ENCODE data around the gene XXYLT1.

XXYLT1 gene

DNA sequence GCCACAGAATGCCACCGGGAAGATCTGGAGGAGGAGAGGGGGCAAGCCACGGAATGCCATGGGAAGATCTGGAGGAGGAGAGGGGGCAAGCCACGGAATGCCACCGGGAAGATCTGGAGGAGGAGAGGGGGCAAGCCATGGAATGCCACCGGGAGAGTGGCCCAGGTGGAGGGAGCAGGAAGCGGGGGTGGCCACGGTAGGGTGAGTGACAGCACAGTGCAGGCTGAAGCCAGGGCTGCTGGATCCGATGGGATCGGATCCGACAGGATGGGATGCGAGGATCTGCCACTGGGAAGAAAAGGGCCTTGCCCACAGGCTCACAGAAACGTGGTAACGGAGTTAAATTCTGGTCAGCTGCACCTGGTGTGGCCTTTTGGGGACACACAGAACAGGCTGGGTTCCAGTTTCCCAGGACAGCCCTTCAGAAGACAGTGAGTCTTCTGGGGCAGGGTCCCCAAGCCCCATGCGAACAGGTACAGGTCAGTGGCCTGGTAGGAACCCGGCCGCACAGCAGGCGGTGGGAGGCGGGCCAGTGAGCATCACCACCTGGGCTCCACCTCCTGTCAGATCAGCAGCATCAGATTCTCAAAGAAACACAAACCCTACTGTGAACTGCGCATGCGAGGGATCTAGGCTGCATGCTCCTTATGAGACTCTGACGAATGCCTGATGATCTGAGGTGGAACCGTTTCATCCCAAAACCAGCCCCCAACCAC is 58.8 kb downstream of the XXYLT1 start:
- in situ Hi-C loops (cut with MboI; ENCODE audit: low sequenced_read_pairs): no loop called here

DNA sequence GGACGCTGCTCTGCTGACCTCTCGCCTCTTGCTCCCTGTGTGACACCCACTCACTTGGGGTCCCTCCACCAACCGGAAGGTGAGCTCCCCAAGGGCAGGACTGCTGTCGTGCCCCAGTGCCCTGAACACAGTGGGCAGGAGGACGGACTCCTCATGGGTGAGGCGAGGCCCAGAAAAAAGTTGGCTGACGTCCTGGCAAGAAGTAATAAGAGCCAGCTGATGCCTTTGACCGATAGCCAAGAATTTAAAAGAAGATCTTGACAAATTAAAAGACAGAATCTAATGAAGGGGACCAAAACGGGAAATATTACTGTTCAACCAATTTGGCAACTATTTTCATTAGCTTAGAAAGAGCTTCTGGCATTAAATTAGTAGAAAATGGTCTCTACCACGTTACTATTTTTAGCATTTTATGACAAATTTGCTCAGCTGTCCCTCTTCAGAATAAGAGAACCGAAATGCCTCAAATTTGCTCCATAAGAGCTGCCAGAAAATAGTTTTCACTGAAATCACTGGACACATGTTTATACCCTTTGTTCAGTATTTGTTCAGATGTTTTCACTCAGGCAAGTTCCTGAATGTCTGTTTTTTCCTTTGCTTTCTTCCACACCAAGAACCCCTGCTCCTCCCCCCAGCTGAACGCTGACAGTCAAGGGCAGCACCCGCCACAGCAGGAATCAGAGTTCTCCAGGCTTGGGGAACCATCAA is 60.5 kb downstream of the XXYLT1 start:
- in situ Hi-C loops (cut with MboI; ENCODE audit: low sequenced_read_pairs): no loop called here

- in situ Hi-C loops (cut with MboI; ENCODE audit: low sequenced_read_pairs): no loop called here
Measured at GRCh38 chr3:195209847-195210265, 61.1 kb downstream of the XXYLT1 start.

GRCh38 chr3:195209083-195209846 is 61.7 kb downstream of the XXYLT1 start:
- in situ Hi-C loops (cut with MboI; ENCODE audit: low sequenced_read_pairs): no loop called here

- in situ Hi-C loops (cut with MboI; ENCODE audit: low sequenced_read_pairs): no loop called here
Measured at GRCh38 chr3:195208631-195209030, 62.3 kb downstream of the XXYLT1 start.

DNA sequence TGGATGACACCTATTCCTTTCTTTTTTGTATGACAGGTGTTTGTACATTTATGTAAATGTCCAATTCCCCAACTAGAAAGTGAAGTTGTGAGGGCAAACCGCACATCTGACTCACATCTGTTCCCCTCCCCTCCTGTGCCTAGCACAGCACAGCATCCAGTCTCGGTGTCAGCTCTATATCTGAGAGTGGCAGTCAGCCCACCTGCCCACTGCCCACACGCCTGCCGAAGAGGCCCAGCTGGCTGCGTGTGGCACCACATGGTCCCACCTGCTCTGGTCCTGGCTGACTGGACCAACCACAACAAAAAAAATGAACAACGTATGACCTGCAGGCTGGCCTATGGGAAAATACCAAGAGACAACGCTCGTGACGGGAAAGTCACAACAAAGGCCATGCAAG is 62.8 kb downstream of the XXYLT1 start:
- in situ Hi-C loops (cut with MboI; ENCODE audit: low sequenced_read_pairs): no loop called here

DNA sequence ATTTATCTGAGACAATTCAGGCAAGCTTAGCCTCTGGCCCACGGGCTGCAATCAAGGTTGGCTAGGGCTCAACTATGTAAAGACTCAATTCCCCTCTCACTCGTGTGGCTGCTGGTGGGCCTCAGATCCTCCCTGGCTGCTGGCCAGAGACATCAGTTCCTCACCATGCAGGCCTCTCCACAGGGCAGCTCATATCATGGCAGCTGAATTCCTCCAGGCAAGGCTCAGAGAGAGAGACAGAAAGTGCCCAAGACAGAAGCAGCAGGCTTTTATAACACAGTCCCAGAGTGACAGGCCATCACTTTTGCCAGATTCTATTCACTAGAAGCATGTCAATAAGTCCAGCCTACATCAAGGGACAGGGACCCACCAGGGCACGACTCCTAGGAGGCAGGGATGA is 63.2 kb downstream of the XXYLT1 start:
- in situ Hi-C loops (cut with MboI; ENCODE audit: low sequenced_read_pairs): no loop called here

DNA sequence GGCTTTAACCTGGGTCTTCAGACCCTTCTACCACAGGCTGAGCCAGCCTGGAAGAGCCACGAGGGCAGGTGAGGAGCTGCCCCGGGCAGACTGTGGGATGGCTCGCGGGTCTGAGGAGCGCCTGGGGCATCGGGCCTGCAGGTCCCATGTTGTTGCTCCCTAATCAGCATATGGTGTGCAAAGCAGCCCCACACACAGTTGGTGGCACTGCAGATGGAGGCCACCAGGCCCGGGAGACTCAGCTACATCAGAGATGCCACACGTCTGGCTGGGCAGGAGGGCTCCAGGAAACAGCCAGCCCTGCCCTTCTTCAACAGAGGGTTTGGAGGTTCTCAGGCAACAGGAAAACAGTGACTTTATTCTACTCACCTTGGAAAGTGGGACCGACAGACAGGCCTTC is 63.9 kb downstream of the XXYLT1 start:
- in situ Hi-C loops (cut with MboI; ENCODE audit: low sequenced_read_pairs): no loop called here

GRCh38 chr3:195204360-195205163 is 66.4 kb downstream of the XXYLT1 start:
- in situ Hi-C loops (cut with MboI; ENCODE audit: low sequenced_read_pairs): no loop called here

DNA sequence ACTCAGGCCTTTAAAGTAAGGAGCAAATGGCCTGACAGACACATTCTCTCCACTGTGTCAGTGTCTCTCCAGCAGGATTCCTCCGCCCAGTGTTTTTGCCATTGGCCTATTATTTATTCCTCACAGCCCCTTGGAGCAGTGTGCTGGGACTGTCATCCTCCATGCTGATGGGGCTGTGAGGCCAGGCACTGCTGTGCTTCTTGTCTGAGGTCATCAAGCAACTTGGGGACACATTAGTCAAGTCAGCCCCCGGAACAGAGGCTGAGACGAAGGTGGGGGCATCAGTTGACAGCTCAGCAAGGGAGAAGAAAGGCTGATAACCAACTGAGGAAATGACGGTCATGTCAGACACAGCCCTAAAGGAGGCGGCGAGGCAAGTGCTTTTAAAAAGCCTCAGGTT is 67.4 kb downstream of the XXYLT1 start:
- in situ Hi-C loops (cut with MboI; ENCODE audit: low sequenced_read_pairs): no loop called here

GRCh38 chr3:195201295-195201694 is 69.7 kb downstream of the XXYLT1 start:
- in situ Hi-C loops (cut with MboI; ENCODE audit: low sequenced_read_pairs): no loop called here

DNA sequence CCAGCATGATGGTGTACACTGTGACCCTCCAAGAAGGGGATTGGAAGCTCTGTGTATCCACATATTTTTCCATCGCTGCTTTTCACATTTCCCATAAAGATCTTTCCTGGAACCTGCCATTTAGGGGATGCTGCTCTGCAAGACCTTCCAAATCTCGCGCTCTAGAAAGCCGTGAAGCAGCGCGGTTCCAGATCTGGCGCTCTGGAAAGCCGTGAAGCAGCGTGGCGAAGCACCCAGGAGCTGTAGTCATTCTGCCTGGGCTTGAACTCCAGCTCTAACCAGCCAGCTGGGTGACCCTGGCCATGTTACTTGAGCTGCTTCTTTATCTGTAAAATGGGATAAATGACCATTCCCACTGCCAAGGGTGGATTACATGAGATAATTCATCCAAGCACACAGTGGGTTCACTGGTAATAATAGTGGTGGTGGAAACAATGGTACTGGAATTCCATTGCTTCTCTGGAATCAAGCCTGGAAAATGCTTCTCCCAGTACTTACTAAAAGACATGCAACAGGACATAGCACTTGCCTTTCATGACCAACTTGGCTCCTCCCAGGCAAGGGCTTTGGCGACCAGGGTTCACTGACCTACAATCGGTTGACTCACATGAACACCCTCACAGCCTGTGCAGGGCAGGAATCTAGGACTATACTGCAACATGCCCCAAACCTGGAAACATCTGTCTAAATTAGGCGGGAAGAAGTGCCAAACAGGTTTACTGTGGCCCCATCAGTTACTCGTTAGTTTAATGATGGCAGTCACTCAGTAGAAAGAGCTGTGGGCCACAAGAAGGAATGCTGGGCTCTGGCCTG is 70.7 kb downstream of the XXYLT1 start:
- in situ Hi-C loops (cut with MboI; ENCODE audit: low sequenced_read_pairs): no loop called here

DNA sequence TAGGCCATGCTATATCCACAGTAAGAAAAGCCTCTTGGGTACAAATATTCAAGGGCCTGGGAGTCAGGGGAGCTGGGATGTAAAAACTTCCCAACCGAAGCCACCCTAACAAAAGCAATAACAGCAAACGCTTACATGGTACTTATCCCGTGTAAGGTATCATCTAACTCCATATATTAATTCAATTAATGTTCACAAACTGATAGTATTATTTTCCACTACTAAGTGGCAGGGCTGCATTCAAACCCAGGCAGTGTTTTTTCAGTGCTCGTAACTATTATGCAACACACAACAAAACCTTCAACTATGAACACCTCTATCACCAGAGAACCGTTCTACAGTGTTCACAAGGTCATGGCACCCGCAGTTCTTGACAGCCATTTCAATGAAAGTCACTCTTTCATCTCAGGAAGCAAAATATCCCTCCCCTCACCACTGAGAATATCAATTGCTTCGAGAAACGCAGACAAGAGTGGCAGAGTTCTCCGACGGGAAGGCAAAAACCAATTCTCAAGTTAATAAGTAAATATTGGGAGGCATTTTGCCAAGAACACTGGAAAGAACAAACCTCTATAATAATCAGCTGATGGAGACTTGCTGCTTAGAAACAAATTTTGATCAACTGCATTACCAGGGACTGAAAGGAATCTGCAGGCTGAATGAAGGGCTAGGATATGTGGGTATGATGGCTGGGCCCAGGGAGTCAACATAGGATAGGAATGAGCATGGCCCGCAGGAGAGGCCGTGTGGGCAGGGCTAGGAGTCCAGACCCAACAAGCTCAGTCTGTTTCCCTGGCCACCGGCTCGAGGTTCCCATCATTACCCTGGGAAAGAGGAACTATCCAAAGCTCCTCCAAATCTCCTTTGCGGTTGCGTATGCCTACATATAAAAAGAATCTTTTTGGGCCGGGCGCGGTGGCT is 72.3 kb downstream of the XXYLT1 start:
- in situ Hi-C loops (cut with MboI; ENCODE audit: low sequenced_read_pairs): no loop called here

- in situ Hi-C loops (cut with MboI; ENCODE audit: low sequenced_read_pairs): no loop called here
Measured at GRCh38 chr3:195197765-195198425, 73.1 kb downstream of the XXYLT1 start.

DNA sequence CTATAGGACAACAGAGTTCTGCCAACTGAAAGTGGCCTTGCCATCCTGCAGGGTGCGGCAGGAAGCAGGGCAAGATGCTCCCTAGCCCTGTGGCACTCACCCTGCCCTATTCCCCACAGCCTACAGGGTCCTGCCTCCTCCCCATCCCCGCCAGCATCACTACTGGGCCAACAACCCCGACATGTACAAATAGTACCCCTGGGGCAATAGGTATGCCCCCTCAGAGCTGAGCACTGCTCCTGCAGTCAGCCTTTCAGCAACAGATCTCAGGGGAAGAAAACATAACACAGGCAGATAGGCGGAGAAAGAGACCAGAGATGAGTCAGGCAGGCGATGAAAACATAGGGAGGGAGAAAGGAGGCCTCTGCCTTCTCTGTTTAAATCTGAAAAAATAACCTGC is 74.7 kb downstream of the XXYLT1 start:
- in situ Hi-C loops (cut with MboI; ENCODE audit: low sequenced_read_pairs): no loop called here

DNA sequence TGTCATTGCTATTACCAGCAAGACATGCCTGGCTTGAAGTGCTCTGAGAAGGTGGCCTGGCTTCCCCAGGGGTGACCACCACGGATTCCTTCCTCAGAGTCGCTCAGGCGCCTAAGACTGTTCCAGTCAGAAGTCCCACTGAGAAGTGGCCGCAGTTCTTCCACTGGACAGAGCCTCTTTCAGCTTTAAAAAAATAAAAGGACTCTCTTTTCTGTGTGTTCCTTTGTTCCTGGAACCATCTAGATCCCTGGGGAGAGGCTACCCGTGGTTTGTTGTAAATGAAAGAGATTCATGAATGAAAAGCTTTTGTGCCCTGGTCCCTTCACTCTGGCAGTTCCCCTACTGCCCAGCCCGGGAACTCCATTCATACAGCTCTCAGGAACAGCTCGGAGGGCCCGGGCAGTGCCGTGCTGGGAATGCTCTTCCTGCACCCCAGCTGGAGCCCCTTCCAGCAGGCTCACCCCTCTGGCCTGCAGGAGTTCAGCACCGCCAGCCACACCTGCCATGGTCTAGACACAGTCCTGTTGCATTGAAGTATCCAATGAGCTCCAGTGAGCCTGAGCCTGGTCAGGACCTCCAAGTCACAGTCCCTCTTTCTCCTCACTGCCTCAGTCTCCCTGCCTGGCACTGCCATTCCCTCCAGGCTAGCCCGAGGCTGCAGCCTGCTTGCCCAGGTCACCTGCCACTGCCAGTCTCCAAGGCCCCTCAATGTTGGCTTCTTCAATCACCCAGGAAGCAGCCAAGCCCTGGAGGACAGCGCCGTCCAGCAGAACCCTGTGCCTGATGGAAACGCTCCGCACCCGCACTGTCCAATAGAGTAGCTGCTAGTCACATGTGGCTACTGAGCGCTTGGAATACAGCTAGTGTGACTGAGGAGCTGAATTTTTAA is 75.4 kb downstream of the XXYLT1 start:
- in situ Hi-C loops (cut with MboI; ENCODE audit: low sequenced_read_pairs): no loop called here

DNA sequence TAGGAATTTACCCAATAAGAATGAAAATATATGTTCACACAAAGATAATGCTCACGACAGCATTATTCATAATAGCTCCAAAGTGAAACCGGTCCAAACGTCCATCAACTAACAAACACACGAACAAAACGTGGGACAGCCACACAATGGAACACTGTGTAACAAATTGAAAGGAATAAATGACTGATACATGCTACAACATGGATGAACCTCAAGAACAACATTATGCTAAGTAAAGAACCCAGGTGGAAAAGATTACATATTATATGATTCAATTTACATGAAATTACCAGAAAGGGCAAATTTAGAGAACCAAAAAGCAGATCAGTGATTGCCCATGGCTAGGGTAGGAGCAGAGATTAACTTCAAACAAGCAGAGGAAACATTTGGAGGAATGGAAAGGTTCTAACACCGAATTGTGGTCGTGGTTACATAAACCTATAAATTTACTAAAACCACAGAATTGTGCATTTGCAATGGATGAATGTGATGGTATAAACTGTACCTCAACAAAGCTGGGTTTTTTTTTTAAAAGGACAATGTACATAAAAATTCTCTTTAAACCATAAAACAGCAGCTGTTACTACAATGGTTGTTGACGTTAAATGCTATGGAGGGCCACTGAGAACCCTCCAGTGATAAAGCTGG is 76.3 kb downstream of the XXYLT1 start:
- in situ Hi-C loops (cut with MboI; ENCODE audit: low sequenced_read_pairs): no loop called here

All from HL-60/S4 treated with phorbol 12-myristate 13-acetate at 8.2 ng/mL for 4 days and 3 days (cell line).